GM18870 (cell line): ENCODE data around the gene SMYD3.

Experiments used
- ATAC-seq: cut with Tn5 transposase; IDR thresholded peaks from one replicate; pipeline ENCODE4 v1.9.1; 2021; ENCODE audit warnings: moderate library complexity; ENCODE audit not compliant: unreplicated experiment

Gene SMYD3

GRCh38 chr1:246189126-246189525 lies 318.0 kb downstream of the SMYD3 start:
- no peak for ATAC-seq

GRCh38 chr1:246187834-246188372 lies 319.2 kb downstream of the SMYD3 start:
- no peak for ATAC-seq

GRCh38 chr1:246184503-246184902 lies 322.6 kb downstream of the SMYD3 start:
- ATAC-seq, result no peak

- ATAC-seq, result no peak
These were observed 324.8 kb downstream of the SMYD3 start for GRCh38 chr1:246182149-246182851.

- ATAC-seq, result no peak
These were observed 325.8 kb downstream of the SMYD3 start for GRCh38 chr1:246181241-246181640.

GRCh38 chr1:246179401-246179800 lies 327.7 kb downstream of the SMYD3 start:
- ATAC-seq, result no peak

GRCh38 chr1:246178717-246179311 lies 328.3 kb downstream of the SMYD3 start:
- no peak for ATAC-seq

- ATAC-seq, result no peak
These were observed 330.7 kb downstream of the SMYD3 start for GRCh38 chr1:246176126-246177024.

- peak; percentile 91 for ATAC-seq
These were observed 336.4 kb downstream of the SMYD3 start for GRCh38 chr1:246170574-246171261.

GRCh38 chr1:246169486-246169885 lies 337.6 kb downstream of the SMYD3 start:
- no peak for ATAC-seq

- ATAC-seq, result no peak
These were observed 338.1 kb downstream of the SMYD3 start for GRCh38 chr1:246169019-246169418.

GRCh38 chr1:246166841-246167240 lies 340.2 kb downstream of the SMYD3 start:
- no peak for ATAC-seq

GRCh38 chr1:246165826-246166709 lies 341.0 kb downstream of the SMYD3 start:
- ATAC-seq, result no peak

GRCh38 chr1:246164764-246165163 lies 342.3 kb downstream of the SMYD3 start:
- no peak for ATAC-seq

- ATAC-seq, result no peak
These were observed 344.5 kb downstream of the SMYD3 start for GRCh38 chr1:246162560-246162959.

GRCh38 chr1:246161626-246162025 lies 345.5 kb downstream of the SMYD3 start:
- ATAC-seq, result no peak

GRCh38 chr1:246160905-246161304 lies 346.2 kb downstream of the SMYD3 start:
- ATAC-seq, result no peak

GRCh38 chr1:246160374-246160773 lies 346.7 kb downstream of the SMYD3 start:
- no peak for ATAC-seq

GRCh38 chr1:246159279-246160227 lies 347.5 kb downstream of the SMYD3 start:
- ATAC-seq, result no peak
